ENCODE measurements around the gene SYT1. TPM values are rescaled to one million over a fixed set of nuclear protein-coding genes. Genes with fewer than 3 reads are reported as not detected.
"Not testable (repeated sequence)": the region's sequence is repeated elsewhere in the genome, so short reads cannot be mapped to it uniquely, and the experiment has no call there.

Gene SYT1
- total RNA-seq, 6 experiments from 2014 or later: 3.5 to 10.5 (median 9.1) TPM

DNA sequence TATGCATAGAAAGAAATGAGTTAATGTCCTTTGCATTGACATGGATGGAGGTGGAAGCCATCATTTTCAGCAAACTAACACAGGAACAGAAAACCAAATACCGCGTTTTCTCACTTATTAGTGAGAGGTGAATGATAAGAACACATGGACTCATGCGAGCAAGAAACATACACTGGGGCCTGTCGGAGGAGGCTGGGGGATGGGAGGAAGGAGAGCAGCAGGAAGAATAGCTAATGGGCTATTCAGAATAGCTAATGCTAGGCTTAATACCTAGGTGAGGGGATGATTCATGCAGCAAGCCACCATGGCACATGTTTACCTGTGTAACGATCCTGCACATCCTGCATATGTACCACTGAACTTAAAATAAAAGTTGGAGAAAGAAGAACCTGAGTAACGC, 29.1 kb upstream of the SYT1 start:
- Mint-ChIP-seq H3K4me1 (ENCODE audit: low read depth) (peaks cover 10% of the 10 kb centered on the region), H3K9me3 (no peaks in the 10 kb centered on the region), H3K27ac (no peak overlapping the region), H3K4me3 (no peak overlapping the region), H3K27me3 (ENCODE audit: insufficient read depth) (no peaks in the 10 kb centered on the region), H3K36me3 (ENCODE audit: low read depth) (no peaks in the 10 kb centered on the region)
- TF ChIP-seq, protein P1, sequence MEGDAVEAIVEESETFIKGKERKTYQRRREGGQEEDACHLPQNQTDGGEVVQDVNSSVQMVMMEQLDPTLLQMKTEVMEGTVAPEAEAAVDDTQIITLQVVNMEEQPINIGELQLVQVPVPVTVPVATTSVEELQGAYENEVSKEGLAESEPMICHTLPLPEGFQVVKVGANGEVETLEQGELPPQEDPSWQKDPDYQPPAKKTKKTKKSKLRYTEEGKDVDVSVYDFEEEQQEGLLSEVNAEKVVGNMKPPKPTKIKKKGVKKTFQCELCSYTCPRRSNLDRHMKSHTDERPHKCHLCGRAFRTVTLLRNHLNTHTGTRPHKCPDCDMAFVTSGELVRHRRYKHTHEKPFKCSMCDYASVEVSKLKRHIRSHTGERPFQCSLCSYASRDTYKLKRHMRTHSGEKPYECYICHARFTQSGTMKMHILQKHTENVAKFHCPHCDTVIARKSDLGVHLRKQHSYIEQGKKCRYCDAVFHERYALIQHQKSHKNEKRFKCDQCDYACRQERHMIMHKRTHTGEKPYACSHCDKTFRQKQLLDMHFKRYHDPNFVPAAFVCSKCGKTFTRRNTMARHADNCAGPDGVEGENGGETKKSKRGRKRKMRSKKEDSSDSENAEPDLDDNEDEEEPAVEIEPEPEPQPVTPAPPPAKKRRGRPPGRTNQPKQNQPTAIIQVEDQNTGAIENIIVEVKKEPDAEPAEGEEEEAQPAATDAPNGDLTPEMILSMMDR (IDR thresholded peaks at IDR 0.05): no peak
- no peak for DNase-seq

DNA sequence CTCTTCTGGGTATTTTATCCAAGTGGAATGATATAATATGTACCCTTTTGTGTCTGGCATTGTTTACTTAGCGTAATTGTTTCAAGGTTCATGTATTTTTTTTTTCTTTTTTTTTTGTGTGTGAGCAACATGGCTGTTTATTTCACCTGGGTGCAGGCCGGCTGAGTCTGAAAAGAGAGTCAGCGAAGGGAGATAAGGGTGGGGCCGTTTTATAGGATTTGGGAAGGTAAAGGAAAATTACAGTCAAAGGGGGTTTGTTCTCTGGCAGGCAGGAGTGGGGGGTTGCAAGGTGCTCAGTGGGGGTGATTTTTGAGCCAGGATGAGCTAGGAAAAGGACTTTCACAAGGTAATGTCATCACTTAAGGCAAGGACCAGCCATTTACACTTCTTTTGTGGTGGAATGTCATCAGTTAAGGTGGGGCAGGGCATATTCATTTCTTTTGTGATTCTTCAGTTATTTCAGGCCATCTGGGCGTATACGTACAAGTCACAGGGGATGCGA, 24.0 kb upstream of the SYT1 start:
- not testable (repeated sequence) for H3K4me3 Mint-ChIP-seq; DNase-seq; H3K27ac Mint-ChIP-seq; H3K27me3 Mint-ChIP-seq (ENCODE audit: insufficient read depth); H3K36me3 Mint-ChIP-seq (ENCODE audit: low read depth); H3K9me3 Mint-ChIP-seq
- peaks cover 10% of the 10 kb centered on the region for H3K4me1 Mint-ChIP-seq (ENCODE audit: low read depth)

DNA sequence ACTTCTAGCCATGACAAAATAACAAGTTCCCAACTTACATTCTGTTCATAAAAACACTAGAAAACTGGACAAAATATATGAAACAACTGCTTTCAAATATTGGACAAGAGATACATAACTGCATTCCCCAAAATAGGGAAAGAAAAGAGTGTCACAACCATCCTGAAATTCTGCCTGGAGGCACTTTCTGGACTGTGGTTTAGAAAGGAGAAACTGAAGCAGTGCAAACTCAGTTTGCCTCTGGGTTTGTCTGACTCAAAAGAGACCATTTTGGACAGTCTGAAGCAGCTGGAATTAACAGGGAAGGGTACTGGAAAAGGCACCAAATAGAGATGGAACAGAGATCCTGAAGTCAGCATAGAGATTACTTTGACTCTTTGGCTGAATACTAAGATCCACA, 11.3 kb upstream of the SYT1 start:
- no peaks in the 10 kb centered on the region for H3K4me1 Mint-ChIP-seq (ENCODE audit: low read depth)
- no peak for DNase-seq
- peaks cover 12% of the 10 kb centered on the region for H3K36me3 Mint-ChIP-seq (ENCODE audit: low read depth)
- TF ChIP-seq, protein P1 (IDR thresholded peaks at IDR 0.05): no peak
- no peaks in the 10 kb centered on the region for H3K27me3 Mint-ChIP-seq (ENCODE audit: insufficient read depth)
- peaks cover 28% of the 10 kb centered on the region for H3K9me3 Mint-ChIP-seq
- H3K4me3 Mint-ChIP-seq: no peak overlapping the region
- H3K27ac Mint-ChIP-seq: no peak overlapping the region

DNA sequence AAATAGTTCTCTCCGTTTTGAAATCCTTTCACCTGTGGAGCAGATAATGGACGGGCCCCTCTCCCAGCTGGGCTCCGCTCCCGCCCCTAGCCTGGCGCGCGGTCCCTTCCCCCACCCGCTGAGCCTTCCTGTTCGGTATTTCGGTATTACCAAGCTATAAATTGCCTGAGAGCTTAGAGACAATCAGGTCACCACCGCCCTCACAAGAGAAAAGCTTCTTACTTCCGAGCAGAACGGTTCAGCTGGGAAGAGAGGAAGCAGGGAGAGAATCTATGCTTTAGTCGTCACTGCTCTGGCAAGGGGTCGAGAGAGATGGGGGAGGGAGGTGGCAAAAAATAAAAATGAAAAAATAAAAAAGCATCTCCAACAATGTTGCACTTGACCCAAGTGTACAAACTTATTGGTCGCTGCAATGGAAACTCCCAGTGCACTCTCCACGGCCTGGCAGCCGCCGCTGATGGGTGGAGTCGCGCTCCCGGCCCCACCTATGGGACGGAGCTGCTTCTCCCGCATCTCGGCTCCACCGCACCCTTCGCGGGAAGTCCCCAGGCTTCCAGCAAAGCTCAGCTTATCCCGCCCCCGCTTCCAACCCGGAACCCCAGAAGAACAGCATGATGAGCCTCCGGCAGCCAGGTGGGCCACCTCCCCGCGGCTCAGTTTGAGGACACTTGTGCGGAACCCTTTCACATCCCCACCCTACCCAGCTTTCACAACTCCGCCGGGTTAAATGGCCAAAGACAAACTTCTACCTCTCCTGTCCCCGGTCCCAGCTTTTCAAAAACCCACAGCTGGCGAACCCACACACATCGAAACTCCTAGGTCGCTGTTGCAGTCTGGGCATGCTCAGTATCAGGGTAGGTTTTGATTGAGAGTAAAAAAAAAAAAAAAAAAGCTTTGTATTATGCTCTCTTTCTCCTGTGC, 832 bp upstream of the SYT1 start:
- TF ChIP-seq, protein P1 (IDR thresholded peaks at IDR 0.05): no peak
- H3K4me3 Mint-ChIP-seq: peak overlapping the region; percentile 94
- peak overlapping the region; percentile 68 for H3K27ac Mint-ChIP-seq
- peak; percentile 35 for DNase-seq
- peaks cover 30% of the 10 kb centered on the region for H3K4me1 Mint-ChIP-seq (ENCODE audit: low read depth)
- peaks cover 6% of the 10 kb centered on the region for H3K27me3 Mint-ChIP-seq (ENCODE audit: insufficient read depth)
- no peaks in the 10 kb centered on the region for H3K36me3 Mint-ChIP-seq (ENCODE audit: low read depth)
- no peaks in the 10 kb centered on the region for H3K9me3 Mint-ChIP-seq

DNA sequence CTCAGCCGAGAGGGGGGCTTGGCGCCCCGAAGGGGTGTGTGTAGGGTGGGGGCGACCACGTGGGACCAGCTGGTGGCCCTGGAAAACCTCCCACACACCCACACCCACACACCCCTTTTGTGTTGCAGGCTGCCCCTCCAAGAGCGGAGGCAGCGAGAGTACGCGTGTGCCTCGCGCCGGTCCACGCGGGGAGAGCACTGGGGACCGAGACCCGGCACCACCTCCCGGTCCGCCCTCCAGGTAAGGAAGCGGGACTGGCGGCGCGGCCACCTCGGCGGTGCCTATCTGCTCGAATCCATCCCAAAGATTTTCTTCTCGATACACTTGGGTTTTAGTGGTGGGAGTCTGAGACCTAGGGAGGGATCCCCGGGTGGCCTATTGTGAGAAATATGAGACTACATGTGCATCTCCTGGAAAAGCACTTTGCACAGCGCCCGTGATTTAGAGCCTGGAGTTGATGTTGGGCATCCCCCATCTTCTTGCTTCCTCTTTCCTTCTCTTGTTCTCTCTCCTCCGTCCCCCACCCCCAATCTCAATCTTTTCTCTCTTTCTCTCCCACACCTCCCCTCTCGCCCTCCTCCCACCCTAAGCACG, 393 bp downstream of the SYT1 start:
- H3K4me3 Mint-ChIP-seq: peak overlapping the region; percentile 94
- TF ChIP-seq, protein P1 (IDR thresholded peaks at IDR 0.05): no peak
- H3K4me1 Mint-ChIP-seq (ENCODE audit: low read depth): peaks cover 30% of the 10 kb centered on the region
- DNase-seq: no peak
- peaks cover 6% of the 10 kb centered on the region for H3K27me3 Mint-ChIP-seq (ENCODE audit: insufficient read depth)
- H3K27ac Mint-ChIP-seq: peak overlapping the region; percentile 49; the same call in 1 of the 2 replicates
- H3K9me3 Mint-ChIP-seq: no peaks in the 10 kb centered on the region
- H3K36me3 Mint-ChIP-seq (ENCODE audit: low read depth): no peaks in the 10 kb centered on the region

DNA sequence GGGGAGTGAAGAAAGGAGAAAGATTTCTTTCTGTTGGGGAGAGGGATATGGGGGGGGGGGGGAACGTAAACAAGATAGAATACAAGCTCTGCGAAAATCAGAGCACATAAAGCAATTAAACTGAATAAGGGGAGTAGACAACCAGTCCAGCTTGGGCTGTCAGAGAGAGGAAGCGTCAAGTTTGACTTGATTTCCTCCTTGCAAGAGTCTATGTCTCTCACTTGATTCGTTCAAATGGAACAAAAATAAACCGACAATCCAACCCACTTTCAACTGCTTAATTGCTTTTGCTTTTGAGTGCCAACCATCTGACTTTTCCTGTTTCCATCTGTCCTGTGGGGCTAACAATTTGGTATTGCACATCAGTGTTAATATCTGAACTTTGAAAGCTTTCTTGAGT, 942 bp downstream of the SYT1 start:
- TF ChIP-seq, protein P1 (IDR thresholded peaks at IDR 0.05): no peak
- H3K9me3 Mint-ChIP-seq: no peaks in the 10 kb centered on the region
- peak overlapping the region; percentile 94 for H3K4me3 Mint-ChIP-seq
- H3K36me3 Mint-ChIP-seq (ENCODE audit: low read depth): no peaks in the 10 kb centered on the region
- H3K4me1 Mint-ChIP-seq (ENCODE audit: low read depth): peaks cover 30% of the 10 kb centered on the region
- no peak overlapping the region; the same call in 1 of the 2 replicates for H3K27ac Mint-ChIP-seq
- no peak for DNase-seq
- peaks cover 6% of the 10 kb centered on the region for H3K27me3 Mint-ChIP-seq (ENCODE audit: insufficient read depth)
